GM19025 (cell line): Measurements from ENCODE around the gene MYO15B.
"Not testable (repeated sequence)": the region's sequence is repeated elsewhere in the genome, so short reads cannot be mapped to it uniquely, and the experiment has no call there.

ENCODE experiments used
- ATAC-seq: cut with Tn5 transposase; IDR thresholded peaks from one replicate; pipeline ENCODE4 v1.9.1; 2021; ENCODE audit warnings: mild to moderate bottlenecking, low read depth, moderate library complexity; ENCODE audit not compliant: unreplicated experiment

Gene MYO15B

GRCh38 chr17:75636381-75637142, 49.0 kb downstream of the MYO15B start:
- no peak for ATAC-seq

- ATAC-seq: no peak
Observed at GRCh38 chr17:75637143-75637538, 49.5 kb downstream of the MYO15B start.

- ATAC-seq: no peak
Observed at GRCh38 chr17:75637551-75637950, 50.0 kb downstream of the MYO15B start.

- ATAC-seq: not testable (repeated sequence)
Observed at GRCh38 chr17:75638039-75638438, 50.4 kb downstream of the MYO15B start.

- ATAC-seq: no peak
Observed at GRCh38 chr17:75638893-75639292, 51.3 kb downstream of the MYO15B start.

GRCh38 chr17:75639327-75639726, 51.7 kb downstream of the MYO15B start:
- no peak for ATAC-seq

- ATAC-seq: no peak
Observed at GRCh38 chr17:75639771-75640555, 52.4 kb downstream of the MYO15B start.

GRCh38 chr17:75640556-75641119, 53.0 kb downstream of the MYO15B start:
- no peak for ATAC-seq

GRCh38 chr17:75641343-75641742, 53.7 kb downstream of the MYO15B start:
- no peak for ATAC-seq

- ATAC-seq: no peak
Observed at GRCh38 chr17:75642182-75642783, 54.7 kb downstream of the MYO15B start.

GRCh38 chr17:75642784-75643642, 55.4 kb downstream of the MYO15B start:
- no peak for ATAC-seq

GRCh38 chr17:75643643-75644017, 56.0 kb downstream of the MYO15B start:
- ATAC-seq: no peak

GRCh38 chr17:75645501-75645888, 57.9 kb downstream of the MYO15B start:
- no peak for ATAC-seq

GRCh38 chr17:75645889-75646637, 58.5 kb downstream of the MYO15B start:
- peak; percentile 98 for ATAC-seq

- no peak for ATAC-seq
Observed at GRCh38 chr17:75646638-75646992, 59.0 kb downstream of the MYO15B start.

GRCh38 chr17:75647061-75647460, 59.5 kb downstream of the MYO15B start:
- no peak for ATAC-seq

- ATAC-seq: no peak
Observed at GRCh38 chr17:75647921-75648320, 60.3 kb downstream of the MYO15B start.

GRCh38 chr17:75649687-75650086, 62.1 kb downstream of the MYO15B start:
- ATAC-seq: no peak

- ATAC-seq: no peak
Observed at GRCh38 chr17:75650874-75651273, 63.3 kb downstream of the MYO15B start.

GRCh38 chr17:75652341-75652740, 64.7 kb downstream of the MYO15B start:
- ATAC-seq: no peak
